Astrocyte (in vitro differentiated cells and primary cell): Measurements from ENCODE around the gene OTUD7B. TPM values are rescaled to one million over a fixed set of nuclear protein-coding genes. Genes with fewer than 3 reads are reported as not detected.
"Not testable (repeated sequence)": the region's sequence is repeated elsewhere in the genome, so short reads cannot be mapped to it uniquely, and the experiment has no call there.

Experiments
- DNase-seq: peaks from one replicate; pipeline ENCODE4 v3.0.0-alpha.2; 2010; ENCODE audit warnings: low read depth
- FAIRE-seq: peaks from 2 replicates; lab custom pipeline; 2011; peaks lifted over from hg19 to GRCh38; lab: Jason Lieb, UNC
- H2AFZ ChIP-seq: 2 replicates; pipeline ENCODE4 v1.6.0; 2012; ENCODE audit warnings: low read depth, low read length, inconsistent platforms
- H3K27ac ChIP-seq: 2 replicates; pipeline ENCODE4 v1.5.1; 2011; ENCODE audit warnings: low read depth, low read length, inconsistent platforms
- H3K27me3 ChIP-seq: 2 replicates; pipeline ENCODE4 v1.6.0; 2011; ENCODE audit warnings: low read length, inconsistent platforms; ENCODE audit not compliant: insufficient read depth
- H3K36me3 ChIP-seq: 2 replicates; pipeline ENCODE4 v1.5.1; 2011; ENCODE audit warnings: low read length, inconsistent platforms; ENCODE audit not compliant: insufficient read depth
- H3K4me1 ChIP-seq: 2 replicates; pipeline ENCODE4 v1.5.1; 2011; ENCODE audit warnings: low read length, inconsistent platforms; ENCODE audit not compliant: insufficient read depth
- H3K4me2 ChIP-seq: 2 replicates; pipeline ENCODE4 v1.6.0; 2012; ENCODE audit warnings: low read length, inconsistent platforms
- H3K4me3 ChIP-seq: 2 replicates; pipeline ENCODE4 v1.5.1; 2011; ENCODE audit warnings: low read depth, mild to moderate bottlenecking, low read length, inconsistent platforms; ENCODE audit not compliant: insufficient read depth
- H3K79me2 ChIP-seq: 2 replicates; pipeline ENCODE4 v1.6.0; 2012; ENCODE audit warnings: mild to moderate bottlenecking, low read length, inconsistent platforms; ENCODE audit not compliant: insufficient read depth
- H3K9ac ChIP-seq: 2 replicates; pipeline ENCODE4 v1.6.0; 2012; ENCODE audit warnings: mild to moderate bottlenecking, low read length, inconsistent platforms
- H3K9me3 ChIP-seq: 2 replicates; pipeline ENCODE4 v1.5.1; 2012; ENCODE audit warnings: low read depth, mild to moderate bottlenecking, low read length, inconsistent platforms; ENCODE audit not compliant: insufficient read depth
- H4K20me1 ChIP-seq: 2 replicates; pipeline ENCODE4 v1.6.0; 2012; ENCODE audit warnings: low read length, inconsistent platforms; ENCODE audit not compliant: insufficient read depth
- H3K27ac Mint-ChIP-seq: one replicate; pipeline ENCODE4 v1.8.0; 2021; ENCODE audit warnings: mild to moderate bottlenecking, mixed read lengths; ENCODE audit not compliant: unreplicated experiment
- H3K27me3 Mint-ChIP-seq: one replicate; pipeline ENCODE4 v1.8.0; 2021; ENCODE audit warnings: low read depth, mixed read lengths; ENCODE audit not compliant: unreplicated experiment
- H3K36me3 Mint-ChIP-seq: one replicate; pipeline ENCODE4 v1.8.0; 2021; ENCODE audit warnings: low read depth, mixed read lengths; ENCODE audit not compliant: unreplicated experiment
- H3K4me1 Mint-ChIP-seq: one replicate; pipeline ENCODE4 v1.8.0; 2021; ENCODE audit warnings: low read depth, mixed read lengths; ENCODE audit not compliant: unreplicated experiment
- H3K4me3 Mint-ChIP-seq: one replicate; pipeline ENCODE4 v1.8.0; 2021; ENCODE audit warnings: mild to moderate bottlenecking, moderate library complexity, mixed read lengths; ENCODE audit not compliant: unreplicated experiment
- H3K9me3 Mint-ChIP-seq: one replicate; pipeline ENCODE4 v1.8.0; 2021; ENCODE audit warnings: mild to moderate bottlenecking, mixed read lengths; ENCODE audit not compliant: unreplicated experiment
- EZH2 ChIP-seq: IDR thresholded peaks from 2 replicates; pipeline ENCODE4 v1.6.1; 2012; ENCODE audit warnings: mild to moderate bottlenecking, low read length, inconsistent platforms; ENCODE audit not compliant: insufficient read depth
- total RNA-seq: library from RNA; stranded (reverse); gene quantifications from 2 replicates; pipeline ENCODE4 v1.2.1, GENCODE V29; 2021
- TF ChIP-seq, protein P1 (sequence below): IDR thresholded peaks from 2 replicates; pipeline ENCODE4 v1.5.1; 2011; ENCODE audit warnings: low read depth, mild to moderate bottlenecking, inconsistent platforms, low read length, moderate library complexity; ENCODE audit not compliant: insufficient read depth

The OTUD7B gene
- total RNA-seq, 1 donor from 2014 or later: 33.1 TPM

DNA sequence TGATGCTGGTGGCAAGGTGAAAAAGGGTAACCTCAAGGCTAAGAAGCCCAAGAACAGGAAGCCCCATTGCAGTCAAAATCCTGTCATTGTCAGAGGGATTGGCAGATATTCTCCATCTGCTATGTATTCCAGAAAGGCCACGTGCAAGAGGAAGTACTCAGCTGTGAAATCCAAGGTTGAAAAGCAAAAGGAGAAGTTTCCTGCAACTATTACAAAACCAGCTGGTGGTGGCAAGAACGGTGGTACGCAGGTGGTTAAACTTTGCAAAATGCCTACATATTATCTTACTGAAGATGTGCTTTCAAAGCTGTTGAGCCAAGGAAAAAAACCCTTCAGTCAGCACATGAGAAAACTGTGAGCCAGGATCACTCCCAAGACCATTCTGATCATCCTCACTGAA is 43.4 kb upstream of the OTUD7B start:
- Histone ChIP-seq H3K27ac (no peak overlapping the region), H4K20me1 (no peaks in the 10 kb centered on the region), H3K4me3 (no peak overlapping the region), H3K27me3 (no peaks in the 10 kb centered on the region), H3K79me2 (no peaks in the 10 kb centered on the region), H2AFZ (no peak overlapping the region), H3K9ac (no peak overlapping the region), H3K36me3 (no peaks in the 10 kb centered on the region), H3K9me3 (no peaks in the 10 kb centered on the region), H3K4me1 (no peaks in the 10 kb centered on the region), H3K4me2 (no peak overlapping the region)
- TF ChIP-seq EZH2: no peak
- TF ChIP-seq, protein P1, sequence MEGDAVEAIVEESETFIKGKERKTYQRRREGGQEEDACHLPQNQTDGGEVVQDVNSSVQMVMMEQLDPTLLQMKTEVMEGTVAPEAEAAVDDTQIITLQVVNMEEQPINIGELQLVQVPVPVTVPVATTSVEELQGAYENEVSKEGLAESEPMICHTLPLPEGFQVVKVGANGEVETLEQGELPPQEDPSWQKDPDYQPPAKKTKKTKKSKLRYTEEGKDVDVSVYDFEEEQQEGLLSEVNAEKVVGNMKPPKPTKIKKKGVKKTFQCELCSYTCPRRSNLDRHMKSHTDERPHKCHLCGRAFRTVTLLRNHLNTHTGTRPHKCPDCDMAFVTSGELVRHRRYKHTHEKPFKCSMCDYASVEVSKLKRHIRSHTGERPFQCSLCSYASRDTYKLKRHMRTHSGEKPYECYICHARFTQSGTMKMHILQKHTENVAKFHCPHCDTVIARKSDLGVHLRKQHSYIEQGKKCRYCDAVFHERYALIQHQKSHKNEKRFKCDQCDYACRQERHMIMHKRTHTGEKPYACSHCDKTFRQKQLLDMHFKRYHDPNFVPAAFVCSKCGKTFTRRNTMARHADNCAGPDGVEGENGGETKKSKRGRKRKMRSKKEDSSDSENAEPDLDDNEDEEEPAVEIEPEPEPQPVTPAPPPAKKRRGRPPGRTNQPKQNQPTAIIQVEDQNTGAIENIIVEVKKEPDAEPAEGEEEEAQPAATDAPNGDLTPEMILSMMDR: no peak
- FAIRE-seq (no peak), DNase-seq (no peak)
- Mint-ChIP-seq H3K27ac (no peak overlapping the region), H3K9me3 (no peaks in the 10 kb centered on the region), H3K4me1 (peaks cover 2% of the 10 kb centered on the region), H3K4me3 (no peak overlapping the region), H3K36me3 (no peaks in the 10 kb centered on the region), H3K27me3 (no peaks in the 10 kb centered on the region)

DNA sequence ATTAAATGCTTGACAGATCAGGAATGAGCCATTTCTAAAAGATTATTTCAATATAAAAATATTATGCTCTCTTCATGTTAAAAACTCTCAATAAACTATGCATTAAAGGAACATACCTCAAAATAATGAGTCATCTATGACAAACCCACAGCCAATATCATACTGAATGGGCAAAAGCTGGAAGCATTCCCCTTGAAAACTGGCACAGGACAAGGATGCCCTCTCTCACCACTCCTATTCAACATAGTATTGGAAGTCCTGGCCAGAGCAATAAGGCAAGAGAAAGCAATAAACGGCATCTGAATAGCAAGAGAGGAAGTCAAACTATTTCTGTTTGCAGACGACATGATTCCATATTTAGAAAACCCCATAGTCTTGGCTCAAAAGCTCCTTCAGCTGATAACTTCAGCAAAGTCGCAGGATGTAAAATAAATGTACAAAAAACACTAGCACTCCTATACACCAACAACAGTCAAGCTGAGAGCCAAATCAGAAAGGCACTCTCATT is 41.4 kb upstream of the OTUD7B start:
- H3K4me1 ChIP-seq, H3K4me1 Mint-ChIP-seq, H3K36me3 ChIP-seq, H3K27ac ChIP-seq, H3K27me3 Mint-ChIP-seq, H3K9ac ChIP-seq, H3K4me3 Mint-ChIP-seq, DNase-seq, H3K27me3 ChIP-seq, H3K9me3 Mint-ChIP-seq, FAIRE-seq, H3K9me3 ChIP-seq, H4K20me1 ChIP-seq, H3K36me3 Mint-ChIP-seq, H3K79me2 ChIP-seq, H3K4me3 ChIP-seq, H3K27ac Mint-ChIP-seq, H2AFZ ChIP-seq: not testable (repeated sequence)
- H3K4me2 ChIP-seq: peak overlapping the region; percentile 11

DNA sequence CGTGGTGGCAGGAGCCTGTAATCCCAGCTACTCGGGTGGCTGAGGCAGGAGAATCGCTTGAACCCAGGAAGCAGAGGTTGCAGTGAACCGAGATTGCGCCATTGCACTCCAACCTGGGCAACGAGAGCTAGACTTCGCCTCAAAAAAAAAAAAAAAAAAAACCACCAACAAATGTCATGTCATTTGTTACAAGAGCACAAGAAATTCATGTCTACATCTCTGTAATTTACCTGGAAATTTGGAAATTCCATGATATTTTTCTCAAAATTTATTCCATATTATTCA is 40.5 kb upstream of the OTUD7B start:
- Mint-ChIP-seq H3K9me3 (no peaks in the 10 kb centered on the region), H3K4me3 (no peak overlapping the region), H3K4me1 (peaks cover 2% of the 10 kb centered on the region), H3K36me3 (no peaks in the 10 kb centered on the region), H3K27me3 (no peaks in the 10 kb centered on the region), H3K27ac (no peak overlapping the region)
- H3K27me3 ChIP-seq: no peaks in the 10 kb centered on the region
- DNase-seq (no peak), FAIRE-seq (no peak)
- no peaks in the 10 kb centered on the region for H3K36me3 ChIP-seq
- no peaks in the 10 kb centered on the region for H3K4me1 ChIP-seq
- H3K79me2 ChIP-seq: no peaks in the 10 kb centered on the region
- no peak overlapping the region for H3K4me2 ChIP-seq
- H3K9me3 ChIP-seq: no peaks in the 10 kb centered on the region
- H2AFZ ChIP-seq: no peak overlapping the region
- TF ChIP-seq EZH2: no peak
- TF ChIP-seq, protein P1: no peak
- no peak overlapping the region for H3K4me3 ChIP-seq
- no peak overlapping the region for H3K27ac ChIP-seq
- no peak overlapping the region for H3K9ac ChIP-seq
- no peaks in the 10 kb centered on the region for H4K20me1 ChIP-seq
